Dedifferentiated amniotic fluid mesenchymal stem cell (primary cell): Measurements from ENCODE around the gene SPATA16.
"Not testable (repeated sequence)": the region's sequence is repeated elsewhere in the genome, so short reads cannot be mapped to it uniquely, and the experiment has no call there.

Experiments used
- DNase-seq: peaks from one replicate; pipeline ENCODE4 v3.0.0-alpha.2; 2016; ENCODE audit errors: extremely low spot score

SPATA16 gene

DNA sequence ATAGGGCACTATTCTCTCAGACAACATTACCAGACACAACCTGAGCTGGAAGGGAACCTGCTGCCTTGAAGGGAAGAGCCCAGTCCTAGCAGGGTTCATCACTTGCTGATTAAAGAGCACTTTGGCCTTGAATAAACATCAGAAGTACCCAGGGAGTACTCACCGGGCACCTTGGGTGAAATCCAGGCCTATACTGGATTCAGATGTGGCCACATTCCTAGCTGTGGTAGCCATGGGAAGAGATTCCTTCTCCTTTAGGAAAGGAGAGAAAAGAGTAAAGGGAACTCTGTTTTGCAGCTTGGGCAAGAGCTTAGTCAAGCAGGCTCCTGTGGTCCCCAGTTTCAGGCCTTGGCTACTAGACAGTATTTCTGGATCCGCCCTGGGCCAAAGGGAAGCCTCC, 195.0 kb downstream of the SPATA16 start:
- no peak for DNase-seq

DNA sequence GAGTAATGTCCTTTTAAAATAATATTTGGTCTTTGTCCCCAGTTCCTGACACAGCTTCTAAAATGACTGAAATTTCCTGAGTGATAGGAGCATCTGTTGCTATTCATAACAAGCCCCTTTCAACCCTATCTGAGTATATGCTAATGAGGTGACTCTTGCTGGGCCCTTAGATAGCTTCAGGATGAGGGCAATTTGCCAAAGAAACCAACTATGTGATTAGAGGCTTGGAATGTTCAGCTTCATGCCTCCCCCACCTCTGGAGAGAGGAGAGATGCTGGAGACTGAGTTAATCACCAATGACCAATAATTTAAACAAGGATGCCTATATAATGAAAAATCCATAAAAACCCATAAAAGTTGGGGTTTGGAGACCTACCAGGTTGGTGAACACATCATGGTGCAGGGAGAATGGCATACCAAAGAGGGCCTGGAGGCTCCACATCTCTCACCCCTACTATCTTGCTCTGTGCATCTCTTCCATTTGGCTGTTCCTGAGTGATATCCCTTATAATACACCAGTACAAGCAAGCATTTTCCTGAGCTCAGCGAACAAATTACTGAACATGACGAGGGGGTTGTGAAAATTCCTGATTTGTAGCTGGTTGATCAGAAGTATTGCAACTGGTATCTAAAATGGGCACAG, 201.3 kb downstream of the SPATA16 start:
- no peak for DNase-seq

DNA sequence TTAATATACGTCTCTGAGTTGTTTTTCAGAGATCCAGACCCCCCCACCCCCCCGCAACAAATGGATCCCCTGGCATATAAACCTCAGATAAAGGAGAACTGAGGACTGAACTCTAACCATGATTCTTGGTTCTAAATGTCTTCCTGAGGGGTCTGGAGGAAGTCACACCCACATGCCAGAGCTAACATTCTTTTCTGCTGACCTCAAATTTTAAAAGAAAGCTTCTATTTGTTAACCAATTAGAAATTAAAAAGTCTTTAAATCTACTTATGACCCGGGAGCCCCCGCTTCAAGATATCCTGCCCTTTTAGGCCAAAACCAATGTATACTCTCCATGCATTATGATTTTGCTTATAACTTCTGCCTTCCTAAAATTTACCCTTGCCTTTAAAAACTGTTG, 202.2 kb downstream of the SPATA16 start:
- no peak for DNase-seq

DNA sequence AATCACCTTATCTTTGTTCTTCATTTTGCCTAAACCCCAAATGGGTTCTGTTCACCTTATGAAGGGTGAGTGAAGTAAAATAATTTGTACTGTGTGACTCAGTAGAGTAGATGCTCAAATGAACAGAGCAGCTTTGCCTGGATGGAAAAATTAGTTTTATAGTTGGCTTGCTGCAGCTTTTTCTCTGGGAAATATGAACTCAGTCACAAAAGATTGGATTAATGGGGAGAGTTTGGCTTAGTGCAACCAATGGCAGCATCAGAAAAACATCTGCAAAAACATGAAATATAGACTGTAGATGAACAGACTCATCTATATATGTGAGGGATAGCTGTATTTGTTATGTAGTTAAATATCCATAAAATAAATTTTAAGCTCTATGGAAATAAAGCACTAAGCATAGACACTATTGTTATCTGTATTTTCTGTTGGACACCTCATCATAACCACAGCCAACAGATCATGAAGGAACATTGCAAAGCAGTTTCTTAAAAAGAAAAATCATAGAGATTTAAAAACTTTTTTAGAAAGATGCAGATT, 209.2 kb downstream of the SPATA16 start:
- DNase-seq: no peak

DNA sequence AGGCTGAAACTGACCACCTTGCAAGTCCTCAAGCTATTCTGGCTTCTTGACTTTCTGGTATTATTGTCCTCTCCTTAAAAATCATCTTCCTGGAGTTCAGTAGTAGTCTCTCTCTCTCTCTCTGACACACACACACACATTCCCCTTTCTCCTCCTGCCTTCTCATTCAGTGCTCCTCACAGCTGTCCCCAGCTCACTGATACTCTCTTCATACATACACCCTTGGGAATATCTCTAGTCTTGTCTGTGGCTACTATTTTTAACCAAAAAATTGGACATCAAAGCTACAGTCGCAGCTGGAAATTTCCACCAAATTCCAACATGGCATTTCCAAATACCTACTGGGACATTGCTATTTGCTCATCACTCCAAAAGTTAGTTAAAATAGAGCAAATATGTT, 211.6 kb downstream of the SPATA16 start:
- no peak for DNase-seq

DNA sequence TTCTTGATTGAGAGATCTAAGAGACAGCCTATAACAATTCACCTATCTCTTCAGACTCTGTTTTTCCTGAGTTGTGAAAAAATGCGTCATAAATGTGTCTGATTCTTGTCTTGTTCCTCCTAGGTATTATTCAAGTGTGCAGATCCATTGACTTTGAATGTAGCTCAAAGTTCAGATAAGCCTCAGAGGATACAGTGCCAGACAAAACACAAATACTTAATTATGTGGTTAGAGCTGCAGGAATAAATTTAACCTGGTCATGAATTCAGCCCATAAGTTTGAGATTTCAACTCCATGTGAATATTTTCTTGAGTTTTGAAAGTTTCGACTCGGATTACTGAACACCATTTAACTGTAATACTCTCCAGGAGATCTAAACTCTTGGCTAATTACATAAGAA, 216.5 kb downstream of the SPATA16 start:
- no peak for DNase-seq

DNA sequence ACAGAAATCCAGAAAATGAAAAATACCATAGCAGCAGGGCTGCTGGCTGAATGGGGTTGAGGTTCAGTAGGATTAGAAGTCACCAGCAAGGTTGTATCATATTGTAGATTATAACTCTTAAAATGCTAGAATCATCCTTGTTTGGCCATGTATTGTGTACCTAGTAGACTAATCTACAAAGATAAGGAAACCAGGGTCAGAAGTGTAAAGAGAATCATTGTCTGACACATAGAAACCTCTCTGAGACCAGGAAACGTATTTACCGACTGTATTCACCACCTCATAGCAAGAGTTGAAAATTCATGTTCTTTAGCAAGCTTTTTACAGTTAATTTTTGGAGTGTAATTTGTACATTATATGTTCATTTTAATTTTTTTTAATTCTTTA, 221.7 kb downstream of the SPATA16 start:
- DNase-seq: no peak

DNA sequence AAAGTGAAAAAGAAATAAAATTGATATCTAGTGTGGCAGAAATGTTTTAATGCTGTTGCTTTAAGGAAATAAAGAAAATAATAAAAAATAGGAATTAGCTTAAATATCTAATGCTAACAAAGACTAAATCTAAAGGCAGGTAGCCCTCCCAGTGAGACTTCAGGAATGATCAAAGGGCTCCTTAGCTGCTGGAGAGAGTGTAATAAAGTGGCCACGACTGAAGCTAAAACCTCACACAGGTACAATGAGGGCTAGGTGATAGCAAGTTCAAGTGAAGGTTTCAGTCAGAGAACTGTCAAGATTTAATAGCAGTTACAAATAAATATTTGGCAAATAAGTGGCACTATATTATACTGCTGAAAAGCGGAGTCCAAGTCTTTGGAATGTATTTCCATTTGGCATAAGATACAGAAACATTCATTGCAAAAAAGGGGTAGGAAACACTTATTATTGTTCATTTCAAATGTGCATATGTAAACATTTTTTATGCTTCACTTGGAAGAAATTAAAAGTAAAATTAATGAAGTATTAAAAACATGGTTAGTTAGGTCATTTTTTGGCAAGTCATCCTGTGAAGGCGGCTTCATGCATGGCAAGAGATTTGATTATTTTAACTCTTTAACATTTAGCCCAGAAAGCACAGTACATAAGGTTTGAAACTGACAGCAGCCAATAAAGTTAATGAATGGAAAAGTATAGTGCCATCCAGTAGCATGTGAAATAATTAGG, 222.3 kb downstream of the SPATA16 start:
- DNase-seq: no peak

DNA sequence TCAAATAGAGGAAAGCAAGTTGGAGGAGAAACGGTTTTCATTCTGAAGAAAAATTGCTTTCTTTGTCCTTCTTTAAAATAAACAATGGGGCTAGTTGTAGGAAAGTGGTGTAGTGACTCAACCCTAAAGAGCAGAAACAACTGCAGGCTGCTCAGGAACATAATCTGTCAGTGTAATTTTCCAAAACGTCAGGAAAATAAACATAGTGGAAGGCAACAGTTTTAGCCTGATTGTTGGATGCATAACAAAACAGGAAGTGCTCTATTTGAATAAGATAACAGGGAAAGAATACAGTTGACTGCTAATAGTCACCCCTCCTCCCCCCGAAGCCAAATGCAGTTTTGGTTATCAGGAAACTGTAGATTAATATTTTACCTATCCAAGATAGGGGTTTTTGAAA, 222.9 kb downstream of the SPATA16 start:
- peak; percentile 34 for DNase-seq

DNA sequence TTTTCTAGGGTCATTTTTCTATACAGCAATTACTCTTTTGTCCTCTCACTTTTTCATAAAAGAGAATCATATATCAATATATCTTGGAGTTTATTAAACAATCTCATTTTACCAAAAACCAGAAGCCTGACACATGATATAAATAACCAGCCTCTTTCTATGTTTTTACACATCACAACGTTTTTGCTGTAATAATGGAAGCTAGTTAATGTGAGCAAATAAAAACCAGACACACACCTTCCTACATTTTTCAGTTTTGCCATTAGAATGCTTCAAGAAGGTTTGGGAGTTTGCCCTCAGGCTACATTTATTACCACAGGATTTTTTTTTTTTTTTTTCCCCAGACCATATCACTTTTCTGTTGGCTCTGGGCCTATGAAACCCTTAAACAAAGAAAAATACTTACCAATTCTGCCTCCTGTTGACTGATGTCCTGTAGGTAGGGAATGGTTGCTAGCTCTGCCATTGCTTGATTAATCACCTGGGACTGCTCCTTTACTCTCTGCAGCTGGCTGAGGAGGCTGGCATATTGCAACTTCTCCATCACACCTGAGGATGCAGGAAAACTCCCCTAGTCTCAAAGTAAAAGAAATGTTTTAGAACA, 225.0 kb downstream of the SPATA16 start:
- DNase-seq: no peak

DNA sequence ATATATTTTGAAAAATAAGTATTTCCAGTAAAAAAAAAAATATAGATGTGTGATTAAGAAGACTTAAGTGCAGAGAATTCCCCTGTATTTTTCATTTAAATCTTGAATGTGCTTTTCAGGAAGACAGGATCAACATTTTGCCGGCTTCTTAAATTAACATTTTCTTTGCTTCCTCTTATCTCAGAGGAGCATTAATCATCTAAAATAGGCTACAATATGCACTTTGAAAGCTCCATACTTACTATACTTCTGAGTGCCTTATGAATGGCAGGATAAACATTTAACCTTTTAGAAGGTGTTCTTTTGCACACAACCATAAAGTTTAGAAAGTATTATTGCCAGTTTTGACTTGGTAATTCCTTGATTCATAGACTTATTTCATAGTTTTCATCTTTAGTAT, 226.2 kb downstream of the SPATA16 start:
- DNase-seq: no peak

DNA sequence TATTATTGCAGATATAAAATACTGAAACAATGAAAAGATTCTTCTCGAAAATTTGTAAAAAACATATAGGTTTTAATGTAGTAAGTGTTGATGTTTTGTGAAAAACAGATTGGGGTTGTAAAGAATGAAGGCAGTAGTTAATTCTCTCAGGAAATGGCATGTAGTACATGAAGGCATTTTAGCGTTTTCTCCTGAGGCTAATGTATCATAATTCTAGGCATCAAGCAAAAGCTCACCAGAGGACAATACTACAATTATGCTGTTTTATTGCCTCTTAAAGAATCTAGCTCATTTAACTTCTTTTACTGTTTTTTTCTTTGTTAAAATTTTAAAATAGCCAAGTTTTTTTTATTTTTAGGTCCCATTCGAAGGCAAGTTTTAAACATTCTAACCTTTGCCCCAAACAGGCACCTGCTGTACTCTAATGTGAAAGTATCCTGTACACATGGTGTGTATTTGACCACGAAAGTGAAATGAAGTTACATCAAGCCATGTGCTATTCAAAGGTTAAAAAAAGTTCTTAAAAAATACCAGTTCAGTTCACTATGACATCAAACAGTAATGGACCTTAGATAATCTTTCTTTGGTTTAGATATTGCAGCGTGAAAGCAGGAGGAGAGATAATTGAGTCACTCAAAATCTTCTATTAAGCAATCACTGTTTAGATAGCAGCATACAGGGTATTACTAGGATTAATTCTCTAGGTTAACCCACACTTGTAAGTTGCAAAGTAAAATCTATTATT, 227.0 kb downstream of the SPATA16 start:
- DNase-seq: no peak

DNA sequence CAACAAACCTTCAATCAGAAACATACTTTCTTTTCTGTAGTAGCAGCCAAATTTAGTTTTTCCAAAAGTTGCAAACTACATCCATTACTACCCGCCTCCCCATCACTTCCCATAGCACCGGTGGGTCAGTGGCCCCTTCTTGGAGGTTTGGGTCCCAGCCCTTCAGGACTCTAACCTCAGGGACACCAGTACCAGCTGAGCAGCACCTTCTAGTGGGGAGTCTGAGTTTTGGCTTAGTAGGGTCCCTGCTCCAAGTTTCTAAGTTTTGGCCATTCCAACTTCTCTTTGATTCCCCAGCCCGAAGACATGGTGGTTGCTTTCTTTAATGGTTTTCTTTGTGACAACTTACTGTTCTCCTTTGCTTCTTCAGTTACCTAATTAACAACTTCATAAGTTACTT, 229.9 kb downstream of the SPATA16 start:
- DNase-seq: no peak

DNA sequence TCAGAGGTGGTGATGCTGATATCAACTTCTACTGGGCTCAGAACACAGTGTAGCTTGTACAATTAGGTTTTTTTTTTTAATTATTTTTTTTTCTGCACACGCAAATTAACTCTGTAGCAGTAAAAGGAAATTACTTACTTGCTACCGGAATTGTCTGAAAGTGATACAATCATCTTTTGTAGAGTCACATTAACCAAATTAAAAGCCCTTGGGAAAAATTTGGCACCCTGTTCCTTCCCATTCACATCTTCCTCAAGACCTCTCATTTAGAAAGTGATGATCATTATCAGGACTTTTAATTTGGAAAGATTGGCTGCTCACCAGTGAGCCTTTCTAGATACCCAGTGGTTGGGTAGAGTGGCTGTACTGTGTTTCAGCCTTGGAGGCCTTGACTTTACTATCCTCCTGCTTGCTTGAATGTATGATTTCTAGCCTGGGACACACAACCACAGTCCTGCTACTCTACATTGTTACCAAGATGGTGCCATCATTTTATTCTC, 232.2 kb downstream of the SPATA16 start:
- no peak for DNase-seq

DNA sequence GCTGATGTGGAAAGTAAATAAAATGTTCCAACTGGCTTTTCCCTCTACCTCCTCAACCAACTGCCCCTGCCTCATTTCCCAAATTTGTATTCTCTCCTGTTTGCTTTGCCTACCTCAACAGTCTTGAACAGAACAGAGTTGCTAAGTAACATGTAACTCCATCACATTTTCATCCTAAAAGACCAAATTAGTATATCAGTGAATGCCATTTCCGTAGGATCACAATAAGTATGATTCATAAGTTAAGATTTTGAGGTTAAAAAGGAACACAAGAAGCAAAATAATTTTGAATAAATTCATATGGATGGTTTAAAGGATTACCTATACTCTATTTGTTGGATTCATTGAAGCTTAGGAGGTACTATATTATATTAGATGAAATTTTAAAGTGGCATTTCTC, 235.6 kb downstream of the SPATA16 start:
- DNase-seq: no peak

DNA sequence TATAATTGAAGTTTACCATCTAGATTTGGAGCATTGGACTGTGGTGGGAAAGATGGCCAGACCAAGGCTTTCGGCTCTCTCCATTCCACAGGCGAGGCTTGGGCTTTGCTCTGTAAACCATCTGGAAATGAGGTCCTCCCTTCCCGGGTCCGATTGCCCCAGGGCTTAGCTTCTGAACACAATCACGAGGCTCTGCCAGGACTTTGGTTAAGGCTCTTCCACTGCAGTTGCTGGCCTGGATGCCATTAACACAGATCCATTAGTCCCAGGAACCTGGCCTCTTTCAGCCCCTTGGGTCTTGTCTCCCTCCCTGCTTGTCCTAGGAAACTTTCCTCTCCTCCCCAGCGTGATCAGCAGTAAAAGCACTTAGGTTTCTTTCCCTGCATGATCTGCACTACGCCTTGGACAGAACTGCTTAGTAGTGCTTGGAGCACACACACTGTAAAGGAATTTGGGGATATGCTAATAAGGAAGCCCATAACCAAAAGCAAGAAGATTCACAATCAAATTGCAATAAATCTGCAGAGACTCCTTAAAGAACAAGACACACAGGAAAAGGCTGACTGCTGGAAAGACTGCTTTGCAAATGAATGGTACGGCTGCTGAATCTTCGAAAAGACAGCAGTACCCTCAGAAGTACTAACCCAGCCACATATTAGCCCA, 236.2 kb downstream of the SPATA16 start:
- no peak for DNase-seq

DNA sequence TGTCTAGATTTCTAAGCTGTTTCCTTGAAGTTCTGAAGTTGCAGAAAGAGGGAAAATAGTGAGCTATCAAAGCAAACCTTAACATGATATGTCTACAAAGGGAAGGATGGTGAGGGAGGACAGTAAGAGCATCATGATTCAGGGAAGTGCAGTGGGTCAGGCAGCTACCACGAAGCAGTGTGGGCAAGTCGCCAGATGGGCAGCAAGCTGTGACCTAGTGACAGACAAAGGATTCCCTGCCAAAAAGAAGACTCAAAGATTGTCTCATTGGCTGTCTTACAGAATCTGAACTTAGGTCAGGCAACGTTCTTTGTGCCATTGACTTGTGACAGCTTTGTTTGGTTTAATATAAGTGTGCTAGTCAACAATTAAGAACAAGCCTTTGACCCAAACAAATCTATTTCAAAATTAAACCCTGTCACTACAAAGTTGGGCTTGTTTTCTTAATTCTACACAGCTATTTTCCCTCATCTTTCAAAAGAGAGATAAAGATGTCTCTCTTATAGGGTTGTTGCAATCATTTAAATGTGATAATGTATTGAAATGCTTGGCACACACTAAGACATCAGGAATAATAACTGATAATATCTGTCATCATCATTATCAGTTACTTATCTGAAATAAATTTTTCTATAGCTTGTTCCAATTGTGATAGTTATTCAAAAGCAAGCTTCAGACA, 237.3 kb downstream of the SPATA16 start:
- no peak for DNase-seq

DNA sequence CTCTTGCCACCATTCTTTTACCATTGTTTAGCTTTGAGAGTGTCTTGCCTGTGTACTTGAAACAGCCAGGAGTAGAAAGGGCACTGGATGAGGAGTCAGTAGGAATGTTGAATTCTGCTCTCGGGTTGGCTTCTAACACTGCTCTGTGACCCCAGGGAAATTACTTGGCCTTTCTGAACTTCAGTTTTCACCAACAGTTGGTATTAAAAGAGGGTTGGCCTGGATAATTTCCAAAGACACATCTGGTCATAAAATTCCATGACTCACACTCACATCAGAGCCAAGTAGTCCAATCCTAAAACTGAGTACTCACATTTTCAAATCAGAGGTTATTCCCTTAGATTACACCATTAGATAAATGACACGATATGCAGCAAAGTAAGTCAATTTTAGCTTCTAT, 248.9 kb downstream of the SPATA16 start:
- no peak for DNase-seq

DNA sequence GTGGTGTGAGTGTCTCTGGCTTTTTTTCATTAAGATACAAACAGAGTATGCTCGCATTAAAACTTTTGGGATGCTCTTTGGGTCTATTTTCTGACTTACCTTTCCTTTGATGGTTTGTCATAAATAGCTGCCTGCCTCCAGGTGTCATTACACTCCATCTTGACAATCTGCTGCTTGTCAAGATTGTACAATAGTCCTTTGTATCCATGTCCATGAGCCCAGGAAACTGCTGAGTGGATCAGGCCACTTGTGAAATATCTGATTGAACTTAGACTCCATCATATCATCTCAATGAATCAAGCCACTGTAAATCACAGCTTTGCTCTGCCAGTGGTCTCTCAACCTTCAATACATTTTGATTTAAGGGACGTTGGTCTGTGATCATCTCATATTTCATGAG, 255.3 kb downstream of the SPATA16 start:
- DNase-seq: no peak

DNA sequence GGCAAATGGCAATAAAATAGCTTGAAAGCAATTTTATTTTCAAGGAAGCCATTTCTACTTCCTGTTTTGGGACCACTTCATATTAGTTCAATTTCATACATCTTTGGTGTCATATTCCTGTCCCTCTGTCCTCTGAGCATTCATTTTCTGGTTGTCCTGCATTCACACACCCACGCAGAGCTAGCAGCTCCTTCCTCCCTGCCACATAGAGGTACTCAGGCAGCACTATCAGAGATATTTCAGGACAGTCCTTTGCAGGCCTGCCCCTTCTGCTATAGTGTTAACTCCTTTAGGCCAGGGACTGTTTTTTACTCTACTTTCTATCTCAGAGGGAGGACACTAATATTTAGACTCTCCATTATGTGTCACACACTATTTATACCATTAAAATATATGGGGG, 258.5 kb downstream of the SPATA16 start:
- DNase-seq: no peak

DNA sequence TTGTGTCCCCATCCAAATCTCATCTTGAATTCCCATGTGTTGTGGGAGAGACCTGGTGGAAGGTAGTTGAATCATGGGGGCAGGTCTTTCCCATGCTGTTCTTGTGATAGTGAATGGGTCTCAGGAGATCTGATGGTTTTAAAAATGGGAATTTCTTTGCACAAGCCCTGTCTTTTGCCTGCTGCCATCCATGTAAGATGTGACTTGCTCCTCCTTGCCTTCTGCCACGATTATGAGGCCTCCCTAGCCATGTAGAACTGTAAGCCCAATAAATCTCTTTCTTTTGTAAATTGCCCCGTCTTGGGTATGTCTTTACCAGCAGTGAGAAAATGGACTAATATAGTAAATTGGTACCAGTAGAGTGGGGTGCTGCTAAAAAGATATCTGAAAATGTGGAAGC, 261.7 kb downstream of the SPATA16 start:
- not testable (repeated sequence) for DNase-seq
